SK-N-SH (cell line): ENCODE results near the gene ARFGEF2. TPM values are rescaled to one million over a fixed set of nuclear protein-coding genes. Genes with fewer than 3 reads are reported as not detected.

Experiments
- CTCF ChIA-PET: fragments of 300-600, 350-600 bp; formaldehyde crosslinking; extraction: SDS; loops from one replicate; lab custom pipeline; 2021; lab: Yijun Ruan, JAX
- POLR2A ChIA-PET: fragments of 350-600 bp; sonication (Branson Sonifier 250); formaldehyde crosslinking; extraction: SDS; loops from one replicate; lab custom pipeline; 2020; ENCODE audit warnings: antibody characterized with exemption, inconsistent platforms; lab: Yijun Ruan, JAX
- DNase-seq: peaks from one replicate; pipeline ENCODE4 v3.0.0; 2012
- H2AFZ ChIP-seq: fragments of 200-600 bp; sonication (generic); 2 replicates; pipeline ENCODE4 v1.8.1; 2016; ENCODE audit warnings: antibody characterized with exemption, mild to moderate bottlenecking, low read depth
- H3F3A ChIP-seq: fragments of 200-600 bp; sonication (generic); replicated peaks from 2 replicates; pipeline ENCODE3; 2016; ENCODE audit warnings: antibody characterized with exemption, mild to moderate bottlenecking; ENCODE audit not compliant: insufficient read depth
- H3K27ac ChIP-seq, 2 experiments: fragments of 200-500 bp in 1 of 2; fragments of 200-600 bp in 1 of 2; sonication (Bioruptor generic) in 1 of 2; sonication (generic), shearing (Covaris generic) in 1 of 2; 2 replicates each; pipeline versions ENCODE4 v1.5.1 to v1.6.1; 2014 to 2016; ENCODE audit warnings: low read depth in 2 of 2, inconsistent platforms in 1 of 2, low read length in 1 of 2, mild to moderate bottlenecking in 1 of 2, mixed read lengths in 1 of 2
- H3K27me3 ChIP-seq: fragments of 200-600 bp; sonication (generic), shearing (Covaris generic); 2 replicates; pipeline ENCODE4 v1.6.1; 2016; ENCODE audit warnings: mixed run types; ENCODE audit not compliant: insufficient read depth
- H3K36me3 ChIP-seq, 2 experiments: fragments of 200-500 bp in 1 of 2; fragments of 200-600 bp in 1 of 2; sonication (Bioruptor generic) in 1 of 2; sonication (generic) in 1 of 2; replicated peaks in 1 of 2; 2 replicates each; pipeline versions ENCODE3 to v1.5.1; 2014 to 2016; ENCODE audit warnings: low read length in 1 of 2, mild to moderate bottlenecking in 1 of 2; ENCODE audit not compliant: insufficient read depth in 2 of 2, control insufficient read depth in 1 of 2
- H3K4me1 ChIP-seq, 2 experiments: fragments of 200-500 bp in 1 of 2; fragments of 200-600 bp in 1 of 2; sonication (Bioruptor generic) in 1 of 2; sonication (generic), shearing (Covaris generic) in 1 of 2; 2 replicates each; pipeline versions ENCODE4 v1.5.1 to v1.6.1; 2014 to 2016; ENCODE audit warnings: low read depth in 1 of 2, low read length in 1 of 2, mixed run types in 1 of 2; ENCODE audit not compliant: insufficient read depth in 2 of 2, control insufficient read depth in 1 of 2
- H3K4me2 ChIP-seq: fragments of 200-600 bp; sonication (generic), shearing (Covaris generic); 2 replicates; pipeline ENCODE4 v1.6.1; 2017; ENCODE audit warnings: mixed run types
- H3K4me3 ChIP-seq, 2 experiments: fragments of 200-500 bp in 1 of 2; fragments of 200-600 bp in 1 of 2; sonication (Bioruptor generic) in 1 of 2; sonication (generic), shearing (Covaris generic) in 1 of 2; 2 replicates each; pipeline versions ENCODE4 v1.5.1 to v1.8.1; 2014 to 2016; ENCODE audit warnings: low read depth in 2 of 2, inconsistent platforms in 1 of 2, low read length in 1 of 2, mild to moderate bottlenecking in 1 of 2, mixed read lengths in 1 of 2, moderate library complexity in 1 of 2
- H3K79me2 ChIP-seq: fragments of 200-600 bp; sonication (generic); 2 replicates; pipeline ENCODE4 v1.8.1; 2017; ENCODE audit warnings: mild to moderate bottlenecking; ENCODE audit not compliant: insufficient read depth
- H3K9ac ChIP-seq: fragments of 200-600 bp; sonication (generic); 2 replicates; pipeline ENCODE4 v1.6.1; 2017; ENCODE audit warnings: mixed run types
- H3K9me2 ChIP-seq: fragments of 200-600 bp; sonication (generic); 2 replicates; pipeline ENCODE4 v1.6.1; 2017; ENCODE audit warnings: mixed run types
- H3K9me3 ChIP-seq: fragments of 200-600 bp; sonication (generic); 2 replicates; pipeline ENCODE4 v1.6.1; 2017; ENCODE audit warnings: mixed run types, mild to moderate bottlenecking, moderate library complexity
- H4K20me1 ChIP-seq: fragments of 200-600 bp; sonication (generic); 2 replicates; pipeline ENCODE4 v1.6.1; 2017; ENCODE audit warnings: mild to moderate bottlenecking, mixed run types; ENCODE audit not compliant: insufficient read depth
- EP300 ChIP-seq, 2 experiments: IDR thresholded peaks; 2 replicates each; pipeline versions ENCODE4 v1.4.0 to v1.6.1; 2012; ENCODE audit warnings: borderline replicate concordance in 1 of 2, low read depth in 1 of 2, low read length in 1 of 2
- FOSL2 ChIP-seq: IDR thresholded peaks from 2 replicates; pipeline ENCODE4 v1.4.0; 2012; ENCODE audit warnings: low read depth, mild to moderate bottlenecking, moderate library complexity, borderline replicate concordance
- FOXJ3 ChIP-seq: sonication (generic); formaldehyde crosslinking; IDR thresholded peaks from 2 replicates; pipeline ENCODE4 v1.5.1; 2020; ENCODE audit warnings: mild to moderate bottlenecking, missing genetic modification reagents
- FOXM1 ChIP-seq: IDR thresholded peaks from 2 replicates; pipeline ENCODE4 v1.4.0; 2012; ENCODE audit warnings: low read depth, mild to moderate bottlenecking
- GATA2 ChIP-seq: sonication (generic); formaldehyde crosslinking; IDR thresholded peaks from 2 replicates; pipeline ENCODE4 v1.5.0; 2020; ENCODE audit warnings: mild to moderate bottlenecking, missing genetic modification reagents
- IRF3 ChIP-seq: fragments of 150-350 bp; IDR thresholded peaks from 2 replicates; pipeline ENCODE4 v1.6.1; 2016; ENCODE audit warnings: mild to moderate bottlenecking, low read depth, low read length
- JUND ChIP-seq: IDR thresholded peaks from 2 replicates; pipeline ENCODE4 v1.4.0; 2012
- NRF1 ChIP-seq: IDR thresholded peaks from 2 replicates; pipeline ENCODE4 v1.6.1; 2012; ENCODE audit warnings: low read depth, mild to moderate bottlenecking, low read length
- RAD21 ChIP-seq: IDR thresholded peaks from 2 replicates; pipeline ENCODE4 v1.6.1; 2012; ENCODE audit warnings: mild to moderate bottlenecking, low read length
- SMC3 ChIP-seq: IDR thresholded peaks from 2 replicates; pipeline ENCODE4 v1.6.1; 2012; ENCODE audit warnings: low read depth, low read length, improper control_type of control experiment
- USF1 ChIP-seq: IDR thresholded peaks from 2 replicates; pipeline ENCODE4 v1.4.0; 2012; ENCODE audit warnings: low read depth, borderline replicate concordance
- WGBS: methylation state at CpG from one replicate; pipeline ENCODE4 v1.1.6; 2017; ENCODE audit warnings: low lambda C conversion rate; 5-methylcytosine and 5-hydroxymethylcytosine counted together
- polyA plus RNA-seq, 3 experiments: library from polyadenylated mRNA; depleted of rRNA; stranded (reverse); fragments of >200 nt; gene quantifications; 2 replicates each; pipeline ENCODE4 v1.2.3, GENCODE V29; 2012

Gene ARFGEF2
- polyA plus RNA-seq, 1 of the 3 experiments (the other 2 are of a cell fraction) = 6.1 TPM

- TF ChIP-seq RAD21 (no peak), FOXJ3 (CRISPR knock-in tag) (no peak), JUND (no peak), SMC3 (no peak), FOXM1 (no peak), USF1 (no peak), IRF3 (no peak), GATA2 (CRISPR knock-in tag) (no peak), NRF1 (no peak)
- Histone ChIP-seq H3K9ac (no peak overlapping the region), H3K36me3 (no peaks in the 10 kb centered on the region), H2AFZ (no peak overlapping the region), H3K27ac (no peak overlapping the region), H3K79me2 (peaks cover 4% of the 10 kb centered on the region; the same call in 1 of the 2 replicates), H3F3A (no peaks in the 10 kb centered on the region), H3K9me3 (no peaks in the 10 kb centered on the region), H3K27me3 (no peaks in the 10 kb centered on the region), H3K4me1 (peaks cover 0 to 12% of the 10 kb centered on the region in 2 experiments; a peak in 1 of 4 replicates), H4K20me1 (no peaks in the 10 kb centered on the region), H3K4me3 (no peak overlapping the region), H3K9me2 (no peaks in the 10 kb centered on the region), H3K4me2 (no peak overlapping the region)
- 44% methylated on average over 1 of the region's 1 CpG for WGBS
- DNase-seq = no peak
- ChIA-PET POLR2A (no interaction called here), CTCF (interaction anchor here (0.9 to 3.0 kb wide), 3 partner anchors 12 to 259 kb away, joined by 3 to 11 read pairs (median 8); no protein-coding TSS in a partner anchor)
Observed at GRCh38 chr20:48916699-48917098, 4.8 kb upstream of the ARFGEF2 start.

GRCh38 chr20:48919336-48919881 is 2.1 kb upstream of the ARFGEF2 start:
- no peaks in the 10 kb centered on the region for H3K36me3 ChIP-seq
- 65% methylated on average over 6 of the region's 6 CpGs for WGBS
- H3K27ac ChIP-seq = no peak overlapping the region
- POLR2A ChIA-PET = no interaction called here
- no peak overlapping the region for H3K4me2 ChIP-seq
- no peak for DNase-seq
- H4K20me1 ChIP-seq = peaks cover 11% of the 10 kb centered on the region
- CTCF ChIA-PET = interaction anchor here (1.1 to 2.8 kb wide), 4 partner anchors 9 to 299 kb away, joined by 3 to 12 read pairs (median 6); no protein-coding TSS in a partner anchor
- H3K4me1 ChIP-seq = peaks cover 9 to 17% of the 10 kb centered on the region in 2 experiments; a peak in 3 of 4 replicates
- peaks cover 17% of the 10 kb centered on the region for H3F3A ChIP-seq
- H3K9me3 ChIP-seq = no peaks in the 10 kb centered on the region
- no peak overlapping the region for H3K4me3 ChIP-seq
- H3K79me2 ChIP-seq = peaks cover 31% of the 10 kb centered on the region
- no peak for TF ChIP-seq EP300 (IDR thresholded peaks at IDR 0.05; ENCODE audit: borderline replicate concordance in 1 of 2, low read depth in 1 of 2, low read length in 1 of 2)
- TF ChIP-seq FOSL2 = no peak
- no peak for TF ChIP-seq FOXJ3 (CRISPR knock-in tag)
- H3K27me3 ChIP-seq = no peaks in the 10 kb centered on the region
- H2AFZ ChIP-seq = no peak overlapping the region
- no peak overlapping the region for H3K9ac ChIP-seq
- H3K9me2 ChIP-seq = no peaks in the 10 kb centered on the region
